ENCODE measurements around the gene CCL26. TPM values are rescaled to one million over a fixed set of nuclear protein-coding genes. Genes with fewer than 3 reads are reported as not detected.

The CCL26 gene
- total and polyA plus RNA-seq, 2 of the 13 experiments (the other 11 are each of a cell fraction or from before 2014, with no cell fraction given) = 0.16 TPM; not detected in 1

- Histone ChIP-seq H3K79me2 (ENCODE audit: insufficient read depth, low read length) (no peaks in the 10 kb centered on the region), H4K20me1 (ENCODE audit: insufficient read depth, low read length) (no peaks in the 10 kb centered on the region), H2AFZ (ENCODE audit: low read length) (no peak overlapping the region), H3K4me2 (ENCODE audit: low read depth, low read length) (no peak overlapping the region), H3K9me3 (ENCODE audit: low read length) (no peaks in the 10 kb centered on the region), H3K36me3 (replicated peaks in 1 of 2; ENCODE audit: control insufficient read depth in 1 of 2, insufficient read depth in 2 of 2, low read length in 2 of 2) (no peaks in the 10 kb centered on the region), H3K4me3 (replicated peaks in 1 of 3; ENCODE audit: insufficient read depth in 1 of 3, low read depth in 2 of 3, low read length in 3 of 3) (no peak overlapping the region), H3K27ac (ENCODE audit: extremely low read length, insufficient read depth, low read length) (no peak overlapping the region), H3K27me3 (ENCODE audit: control insufficient read depth in 1 of 2, insufficient read depth in 2 of 2, low read length in 2 of 2) (no peaks in the 10 kb centered on the region; a peak in 1 of 5 replicates), H3K9ac (ENCODE audit: insufficient read depth, low read depth, low read length) (no peak overlapping the region), H3K4me1 (ENCODE audit: insufficient read depth, low read length) (no peaks in the 10 kb centered on the region)
- intact Hi-C loops (cut with micrococcal nuclease; ENCODE audit: unreplicated experiment) (no loop called here), in situ Hi-C loops (cut with HindIII; ENCODE audit: extremely low pct_ligation_motif_present, low pct_unique_long_range_greater_than_20kb) (no loop called here)
- DNase-seq (ENCODE audit: low spot score) (no peak), FAIRE-seq (no peak), ATAC-seq (no peak)
- CTCF ChIA-PET (ENCODE audit: low intra/inter-chr PET ratio, low total read pairs) = no interaction called here
- POLR2A ChIA-PET = no interaction called here
- 48% methylated on average over 3 of the region's 3 CpGs for WGBS (ENCODE audit: low lambda C conversion rate)
- BruUV-seq (replicated peaks) = no TSS peak
- TF ChIP-seq FIP1L1 (IDR thresholded peaks at IDR 0.05; ENCODE audit: borderline replicate concordance, insufficient read depth, low read depth, low read length) (no peak), ZNF770 (CRISPR knock-in tag; IDR thresholded peaks at IDR 0.05) (no peak), HDAC6 (IDR thresholded peaks at IDR 0.05; ENCODE audit: low read depth, low read length) (no peak), ZNF3 (CRISPR knock-in tag; IDR thresholded peaks at IDR 0.05) (no peak), ZNF10 (CRISPR knock-in tag; IDR thresholded peaks at IDR 0.05; ENCODE audit: borderline replicate concordance, low read depth) (no peak), EED (CRISPR knock-in tag; IDR thresholded peaks at IDR 0.05) (no peak), ZFP1 (CRISPR knock-in tag; IDR thresholded peaks at IDR 0.05) (no peak), ZNF720 (CRISPR knock-in tag; IDR thresholded peaks at IDR 0.05) (no peak), MLX (CRISPR knock-in tag; IDR thresholded peaks at IDR 0.05) (no peak), ZUFSP (CRISPR knock-in tag; IDR thresholded peaks at IDR 0.05; ENCODE audit: borderline replicate concordance) (no peak), MBNL3 (CRISPR knock-in tag; conservative IDR thresholded peaks at IDR 0.05) (no peak), KLF6 (CRISPR knock-in tag; IDR thresholded peaks at IDR 0.05) (no peak), RBFOX2 (IDR thresholded peaks at IDR 0.05; ENCODE audit: low read depth, low read length) (no peak), ZSCAN5A (CRISPR knock-in tag; IDR thresholded peaks at IDR 0.05; ENCODE audit: borderline replicate concordance) (no peak)
- TF ChIP-seq, protein P1, sequence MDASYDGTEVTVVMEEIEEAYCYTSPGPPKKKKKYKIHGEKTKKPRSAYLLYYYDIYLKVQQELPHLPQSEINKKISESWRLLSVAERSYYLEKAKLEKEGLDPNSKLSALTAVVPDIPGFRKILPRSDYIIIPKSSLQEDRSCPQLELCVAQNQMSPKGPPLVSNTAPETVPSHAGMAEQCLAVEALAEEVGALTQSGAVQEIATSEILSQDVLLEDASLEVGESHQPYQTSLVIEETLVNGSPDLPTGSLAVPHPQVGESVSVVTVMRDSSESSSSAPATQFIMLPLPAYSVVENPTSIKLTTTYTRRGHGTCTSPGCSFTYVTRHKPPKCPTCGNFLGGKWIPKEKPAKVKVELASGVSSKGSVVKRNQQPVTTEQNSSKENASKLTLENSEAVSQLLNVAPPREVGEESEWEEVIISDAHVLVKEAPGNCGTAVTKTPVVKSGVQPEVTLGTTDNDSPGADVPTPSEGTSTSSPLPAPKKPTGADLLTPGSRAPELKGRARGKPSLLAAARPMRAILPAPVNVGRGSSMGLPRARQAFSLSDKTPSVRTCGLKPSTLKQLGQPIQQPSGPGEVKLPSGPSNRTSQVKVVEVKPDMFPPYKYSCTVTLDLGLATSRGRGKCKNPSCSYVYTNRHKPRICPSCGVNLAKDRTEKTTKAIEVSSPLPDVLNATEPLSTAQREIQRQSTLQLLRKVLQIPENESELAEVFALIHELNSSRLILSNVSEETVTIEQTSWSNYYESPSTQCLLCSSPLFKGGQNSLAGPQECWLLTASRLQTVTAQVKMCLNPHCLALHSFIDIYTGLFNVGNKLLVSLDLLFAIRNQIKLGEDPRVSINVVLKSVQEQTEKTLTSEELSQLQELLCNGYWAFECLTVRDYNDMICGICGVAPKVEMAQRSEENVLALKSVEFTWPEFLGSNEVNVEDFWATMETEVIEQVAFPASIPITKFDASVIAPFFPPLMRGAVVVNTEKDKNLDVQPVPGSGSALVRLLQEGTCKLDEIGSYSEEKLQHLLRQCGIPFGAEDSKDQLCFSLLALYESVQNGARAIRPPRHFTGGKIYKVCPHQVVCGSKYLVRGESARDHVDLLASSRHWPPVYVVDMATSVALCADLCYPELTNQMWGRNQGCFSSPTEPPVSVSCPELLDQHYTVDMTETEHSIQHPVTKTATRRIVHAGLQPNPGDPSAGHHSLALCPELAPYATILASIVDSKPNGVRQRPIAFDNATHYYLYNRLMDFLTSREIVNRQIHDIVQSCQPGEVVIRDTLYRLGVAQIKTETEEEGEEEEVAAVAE (CRISPR knock-in tag; IDR thresholded peaks at IDR 0.05; ENCODE audit: borderline replicate concordance) = no peak
Observed at GRCh38 chr7:75789361-75789924, 17.4 kb upstream of the CCL26 start.

All from HepG2 (cell line).